T-helper 2 cell (primary cell): ENCODE data around the gene AGTRAP.

Source experiments
- DNase-seq, 5 experiments: peaks; one replicate each; pipeline versions ENCODE4 v3.0.0 to v3.0.0-alpha.2; 2012 to 2022

AGTRAP gene

GRCh38 chr1:11736746-11737639 is 1.1 kb downstream of the AGTRAP start:
- peak; percentile 7 to 59 (median 24) for DNase-seq

GRCh38 chr1:11738096-11738495 is 2.2 kb downstream of the AGTRAP start:
- no peak for DNase-seq

GRCh38 chr1:11738783-11739182 is 2.8 kb downstream of the AGTRAP start:
- no peak for DNase-seq

DNA sequence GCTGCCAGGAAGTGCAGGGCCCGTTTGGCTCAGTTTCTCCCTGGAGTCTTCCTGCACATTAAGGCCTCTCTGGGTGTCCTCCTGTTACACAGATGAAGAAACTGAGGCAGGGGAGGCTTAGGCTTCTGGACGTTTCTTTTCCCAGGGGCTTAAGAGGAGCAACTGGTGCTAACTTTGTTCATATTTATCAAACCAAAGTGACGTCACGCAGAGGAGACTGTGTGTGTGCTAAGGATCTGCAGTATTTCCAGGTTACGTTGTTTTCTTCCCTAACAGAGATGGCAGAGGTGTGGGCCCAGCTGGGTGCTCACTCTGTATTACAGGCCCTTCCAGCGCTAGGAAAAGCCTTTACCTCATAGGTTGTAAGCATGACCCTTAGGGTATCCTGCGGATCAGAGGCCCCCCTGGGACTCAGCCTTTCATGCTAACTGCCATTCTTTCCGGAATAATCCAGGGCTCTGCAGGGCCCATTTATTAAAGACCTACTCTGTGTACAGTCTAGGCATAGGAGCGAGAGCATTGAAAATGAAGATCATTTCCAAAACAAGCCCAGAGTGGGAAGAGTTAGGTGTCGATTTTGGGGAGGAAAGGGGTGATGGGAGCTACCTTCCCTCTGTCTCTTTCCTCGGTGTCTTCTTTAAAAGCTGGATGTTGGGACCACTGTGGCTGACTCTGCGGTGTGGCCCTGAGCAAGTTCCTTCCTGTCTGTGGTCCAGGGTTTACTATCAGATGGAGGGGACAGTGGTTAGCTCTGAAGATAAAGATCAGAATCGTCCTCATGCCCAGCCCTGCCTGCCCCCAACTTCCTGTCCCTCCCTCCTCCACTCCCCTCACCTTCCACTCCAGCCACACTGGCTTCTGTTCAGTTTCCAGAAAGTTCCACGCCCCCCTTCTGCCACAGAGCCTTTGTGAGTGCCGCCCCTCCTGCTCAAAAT is 4.6 kb downstream of the AGTRAP start:
- DNase-seq: peak in 2 of 5 experiments; percentile 50 to 88

- DNase-seq: no peak
Measured at GRCh38 chr1:11741482-11741881, 5.5 kb downstream of the AGTRAP start.

DNA sequence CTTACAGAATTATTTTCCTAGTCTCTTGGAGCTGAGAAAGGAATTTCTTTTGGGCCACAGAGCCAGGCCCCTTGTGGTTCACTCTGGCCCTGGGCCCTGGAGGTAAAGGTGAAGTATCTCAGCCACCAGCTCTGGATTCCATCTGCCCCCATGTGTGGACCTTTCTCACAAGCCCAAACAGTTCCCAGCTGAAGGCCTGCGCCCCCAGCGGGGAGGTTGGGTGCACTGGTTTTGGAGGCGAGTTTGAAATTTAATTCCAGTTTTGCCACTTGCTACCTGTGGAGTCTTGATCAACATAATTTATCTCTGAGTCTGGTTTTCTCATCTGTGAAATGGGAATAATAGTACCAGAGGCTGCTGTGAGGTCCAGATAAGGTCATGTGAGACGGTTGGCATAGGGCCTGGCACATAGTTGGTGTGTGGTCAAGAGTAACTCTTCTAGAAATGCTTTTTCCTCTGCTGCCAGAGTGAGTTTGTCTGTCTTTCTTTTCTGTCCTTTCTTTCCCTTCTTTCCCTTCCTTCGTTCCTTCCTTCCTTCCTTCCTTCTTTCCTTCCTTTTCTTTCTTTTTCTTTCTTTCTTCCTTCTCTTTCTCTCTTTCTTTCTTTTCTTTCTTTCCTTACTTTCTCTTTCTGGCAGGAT is 6.1 kb downstream of the AGTRAP start:
- DNase-seq: no peak

- DNase-seq: no peak
Measured at GRCh38 chr1:11744287-11744686, 8.4 kb downstream of the AGTRAP start.

GRCh38 chr1:11746092-11746491 is 10.2 kb downstream of the AGTRAP start:
- no peak for DNase-seq

- DNase-seq: no peak
Measured at GRCh38 chr1:11746795-11747487, 11.0 kb downstream of the AGTRAP start.

DNA sequence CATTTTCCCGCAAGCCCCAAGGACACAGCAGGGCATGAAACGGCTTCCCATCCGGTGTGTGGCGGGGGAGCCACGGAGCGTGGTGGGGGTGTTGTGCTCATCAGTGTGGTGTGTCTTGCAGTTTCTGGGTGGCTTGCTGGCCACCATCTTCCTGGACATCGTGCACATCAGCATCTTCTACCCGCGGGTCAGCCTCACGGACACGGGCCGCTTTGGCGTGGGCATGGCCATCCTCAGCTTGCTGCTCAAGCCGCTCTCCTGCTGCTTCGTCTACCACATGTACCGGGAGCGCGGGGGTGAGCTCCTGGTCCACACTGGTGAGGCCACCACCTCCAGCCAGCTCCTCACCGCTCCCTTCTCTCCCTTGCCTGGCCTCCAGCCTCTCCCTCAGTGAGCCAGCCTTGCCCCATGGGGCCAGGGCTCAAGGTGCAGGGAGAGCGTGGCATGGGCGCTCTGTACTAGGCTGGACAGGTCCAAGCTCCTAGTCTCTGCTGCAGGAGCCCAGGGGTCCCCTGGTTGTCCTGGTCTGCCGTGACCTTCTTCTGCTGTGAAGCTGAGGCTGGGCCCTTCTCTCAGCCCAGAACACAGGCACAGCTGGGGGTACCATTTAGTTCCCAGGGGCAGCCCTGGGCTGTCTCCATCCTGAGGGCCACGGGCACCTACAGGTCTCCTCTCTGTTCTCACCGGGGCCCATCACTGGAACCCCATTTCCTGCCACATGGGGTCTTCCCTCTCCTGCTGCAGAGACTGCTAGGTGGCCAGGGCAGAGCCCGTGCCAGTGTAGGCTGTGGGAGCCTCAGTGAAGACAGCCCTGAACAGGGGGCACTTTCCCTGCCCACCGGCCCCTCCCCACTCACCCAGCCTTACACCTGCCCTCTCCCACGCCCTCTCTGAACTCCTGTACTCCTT is 12.6 kb downstream of the AGTRAP start:
- no peak for DNase-seq

- DNase-seq: peak in 4 of 5 experiments; percentile 21 to 70 (median 38)
Measured at GRCh38 chr1:11749203-11749689, 13.3 kb downstream of the AGTRAP start.

DNA sequence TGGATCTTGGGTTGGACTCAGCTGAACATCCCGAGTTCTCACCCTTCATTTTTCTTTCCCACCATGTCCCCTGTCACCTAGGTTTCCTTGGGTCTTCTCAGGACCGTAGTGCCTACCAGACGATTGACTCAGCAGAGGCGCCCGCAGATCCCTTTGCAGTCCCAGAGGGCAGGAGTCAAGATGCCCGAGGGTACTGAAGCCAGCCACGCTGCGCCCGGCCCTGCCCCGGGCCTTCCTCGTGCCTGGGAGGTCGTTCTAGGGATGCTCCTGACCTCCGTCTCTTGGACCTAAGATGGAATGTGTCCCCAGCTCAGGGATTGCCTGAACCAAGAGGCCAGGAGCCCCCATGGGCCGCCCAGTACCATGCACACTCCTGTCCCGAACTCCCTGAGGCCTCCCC is 14.1 kb downstream of the AGTRAP start:
- DNase-seq: no peak

- DNase-seq: no peak
Measured at GRCh38 chr1:11751087-11751486, 15.2 kb downstream of the AGTRAP start.

DNA sequence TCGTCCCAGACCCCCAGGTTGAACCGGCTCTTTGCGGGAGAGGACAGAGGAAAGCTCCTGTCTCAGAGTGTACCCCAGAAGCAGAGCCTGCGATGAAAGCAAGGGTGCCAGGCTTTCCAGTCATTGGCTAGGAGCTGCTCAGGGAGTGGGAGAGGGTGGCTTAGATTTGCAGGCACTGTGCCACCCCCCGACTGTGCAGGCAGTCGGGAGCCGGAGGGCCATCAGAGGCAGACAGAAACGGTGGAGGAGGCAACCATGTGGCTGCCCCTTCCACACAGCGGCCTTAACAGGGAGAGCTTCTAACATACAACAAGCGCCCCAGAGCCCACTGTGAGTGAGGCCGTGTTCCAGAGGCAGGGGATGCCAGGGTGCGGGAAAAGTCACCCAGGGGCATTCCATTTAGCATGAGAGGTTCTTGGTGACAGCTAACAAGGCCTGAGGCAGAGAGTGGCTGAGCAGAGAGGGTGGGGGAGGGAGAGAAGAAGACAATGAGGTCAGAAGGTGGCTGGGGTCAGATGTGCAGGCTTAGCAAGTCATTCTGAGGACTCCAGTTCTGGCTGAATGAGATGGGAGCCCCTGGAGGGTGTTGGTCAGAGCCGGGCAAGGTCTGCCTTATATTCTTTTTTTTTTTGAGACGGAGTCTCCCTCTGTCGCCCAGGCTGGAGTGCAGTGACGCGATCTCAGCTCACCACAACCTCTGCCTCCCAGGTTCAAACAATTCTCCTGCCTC is 16.6 kb downstream of the AGTRAP start:
- no peak for DNase-seq

- no peak for DNase-seq
Measured at GRCh38 chr1:11753555-11754208, 17.7 kb downstream of the AGTRAP start.

GRCh38 chr1:11757047-11757446 is 21.1 kb downstream of the AGTRAP start:
- no peak for DNase-seq

GRCh38 chr1:11759791-11760190 is 23.9 kb downstream of the AGTRAP start:
- DNase-seq: no peak

- no peak for DNase-seq
Measured at GRCh38 chr1:11761285-11761684, 25.3 kb downstream of the AGTRAP start.

DNA sequence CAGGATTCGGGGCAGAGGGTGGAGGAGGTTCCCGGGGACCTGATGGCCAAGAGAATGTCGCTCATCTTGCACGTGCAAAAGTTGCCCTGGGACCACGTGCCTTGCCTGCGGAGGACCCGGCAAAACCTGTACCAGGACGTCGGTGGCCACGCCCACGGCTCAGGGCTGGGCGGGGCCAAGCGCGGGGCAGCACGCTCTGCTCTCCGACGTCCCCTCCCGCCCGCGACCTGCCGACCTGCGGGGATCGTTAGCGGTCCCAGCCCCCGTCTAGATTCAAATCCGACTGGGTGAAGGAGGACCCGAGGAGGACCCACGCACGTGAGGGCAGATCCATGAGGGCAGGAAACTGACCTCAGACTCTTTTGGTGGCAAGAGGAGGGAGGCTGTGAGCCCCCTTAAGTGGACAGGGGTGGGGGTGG is 26.1 kb downstream of the AGTRAP start, which contains the start of gene C1orf167:
Gene C1orf167 (plus strand): TSS at position 206 of the 419 bp plus-strand sequence. CDS start 2,208 bp downstream, outside the sequence.
- peak in 1 of 5 experiments; percentile 31 for DNase-seq

DNA sequence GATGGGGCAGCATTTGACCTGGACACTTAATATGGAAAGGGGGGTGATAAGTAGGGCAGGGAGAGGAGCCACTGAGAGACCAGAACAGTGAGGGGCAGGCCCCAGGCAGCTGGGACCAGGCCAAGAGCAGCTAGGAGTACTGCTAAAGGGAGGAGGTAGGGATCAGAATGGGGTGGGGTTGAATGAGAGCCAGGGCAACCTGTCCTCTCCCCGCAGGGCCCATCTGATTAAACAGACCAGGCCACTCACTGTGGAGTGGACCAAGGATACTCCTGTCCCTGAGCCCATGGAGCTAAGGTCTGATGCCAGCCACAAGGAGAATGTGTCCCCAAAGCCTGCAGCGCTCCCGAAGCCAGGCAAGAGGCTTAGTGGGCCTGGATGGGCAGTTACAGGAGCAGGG is 28.2 kb downstream of the AGTRAP start:
- DNase-seq: no peak
